Stimulated activated CD4-positive, alpha-beta T cell treated with anti-CD3 and anti-CD28 coated beads, TNF-alpha, amount 100 ng/mL, for 1 hour (primary cell): ENCODE results near the gene STAMBPL1.
"Not testable (repeated sequence)": the region's sequence is repeated elsewhere in the genome, so short reads cannot be mapped to it uniquely, and the experiment has no call there.

Source experiments
- DNase-seq, 3 donors: peaks; one replicate each; pipeline ENCODE4 v3.0.0-alpha.2; 2020; ENCODE audit warnings: low read depth in 3 of 3, low spot score in 1 of 3

STAMBPL1 gene

GRCh38 chr10:88879534-88880281 lies at the start of gene STAMBPL1:
STAMBPL1 (plus strand) TSS chr10:88880245; CDS start chr10:88901709, 21,464 bp downstream.
- peak; percentile 9 to 58 (median 44) for DNase-seq

GRCh38 chr10:88830643-88831268 lies 49.3 kb upstream of the STAMBPL1 start:
- DNase-seq = no peak

DNA sequence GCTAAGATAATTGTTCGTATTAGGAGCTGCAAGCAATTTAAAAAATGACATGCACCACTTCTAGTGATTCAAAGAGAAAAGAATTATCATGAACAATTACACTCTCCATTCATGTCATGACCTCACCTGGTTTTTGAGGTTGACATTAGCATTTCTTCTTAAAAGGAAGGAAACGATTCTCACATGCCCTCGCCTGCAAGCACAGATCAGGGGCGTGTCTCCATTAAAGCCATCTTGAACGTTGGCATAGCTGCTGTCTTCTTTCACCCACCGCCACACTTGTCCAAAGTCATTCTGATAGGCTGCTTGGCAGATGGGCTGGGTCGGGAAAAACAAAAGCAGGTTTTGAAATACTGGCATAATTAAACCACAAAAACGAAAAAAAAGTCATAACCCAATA lies 48.3 kb upstream of the STAMBPL1 start:
- no peak for DNase-seq

DNA sequence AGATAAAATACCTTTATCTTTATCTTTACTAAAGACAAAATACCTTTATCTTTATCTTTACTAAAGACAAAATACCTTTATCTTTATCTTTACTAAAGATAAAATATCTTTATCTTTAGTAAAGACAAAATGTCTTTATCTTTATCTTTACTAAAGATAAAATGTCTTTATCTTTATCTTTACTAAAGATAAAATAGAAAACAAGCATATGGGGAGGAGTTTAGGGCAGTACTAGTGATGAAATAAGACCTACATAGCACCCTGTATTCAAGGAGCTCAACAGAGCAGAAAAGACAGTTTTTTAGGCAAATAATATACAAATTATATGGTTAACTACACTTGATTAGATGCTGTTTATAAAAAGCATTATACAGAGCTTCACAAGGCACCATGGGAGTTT lies 47.7 kb upstream of the STAMBPL1 start:
- DNase-seq = no peak

- no peak for DNase-seq
Measured at GRCh38 chr10:88833156-88833555, 46.9 kb upstream of the STAMBPL1 start.

GRCh38 chr10:88833723-88834122 lies 46.3 kb upstream of the STAMBPL1 start:
- no peak for DNase-seq

GRCh38 chr10:88835096-88835909 lies 44.7 kb upstream of the STAMBPL1 start:
- DNase-seq = peak; percentile 63 to 78 (median 67)

DNA sequence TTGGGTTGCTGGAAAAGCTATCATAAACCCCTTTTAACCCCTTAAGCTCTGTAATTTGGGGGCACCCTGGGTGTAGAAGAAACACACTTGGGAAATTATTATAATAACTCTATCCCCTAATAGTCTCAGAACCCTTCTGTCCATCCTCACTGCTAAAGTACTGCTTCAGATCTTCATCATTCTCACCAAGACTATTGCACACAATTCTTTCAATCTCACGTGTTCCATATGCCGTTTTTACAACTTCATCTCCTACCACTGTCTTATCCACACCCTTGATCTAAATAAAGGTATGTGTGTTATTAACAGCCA lies 44.2 kb upstream of the STAMBPL1 start:
- DNase-seq = no peak

DNA sequence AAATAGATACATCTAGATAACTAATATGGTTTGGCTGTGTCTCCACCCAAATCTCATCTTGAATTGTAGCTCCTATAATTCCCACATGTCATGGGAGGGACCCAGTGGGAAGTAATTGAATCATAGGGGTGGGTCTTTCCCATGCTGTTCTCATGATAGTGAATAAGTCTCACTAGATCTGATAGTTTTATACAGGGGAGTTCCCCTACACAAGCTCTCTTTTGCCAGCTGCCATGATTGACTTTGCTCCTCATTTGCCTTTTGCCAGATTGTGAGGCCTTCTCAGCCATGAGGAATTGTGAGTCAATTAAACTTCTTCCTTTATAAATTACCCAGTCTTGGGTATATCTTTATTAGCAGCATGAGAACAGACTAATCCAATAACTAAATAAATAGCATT lies 42.4 kb upstream of the STAMBPL1 start:
- DNase-seq = not testable (repeated sequence)

- DNase-seq = no peak
Measured at GRCh38 chr10:88838766-88839350, 41.2 kb upstream of the STAMBPL1 start.

DNA sequence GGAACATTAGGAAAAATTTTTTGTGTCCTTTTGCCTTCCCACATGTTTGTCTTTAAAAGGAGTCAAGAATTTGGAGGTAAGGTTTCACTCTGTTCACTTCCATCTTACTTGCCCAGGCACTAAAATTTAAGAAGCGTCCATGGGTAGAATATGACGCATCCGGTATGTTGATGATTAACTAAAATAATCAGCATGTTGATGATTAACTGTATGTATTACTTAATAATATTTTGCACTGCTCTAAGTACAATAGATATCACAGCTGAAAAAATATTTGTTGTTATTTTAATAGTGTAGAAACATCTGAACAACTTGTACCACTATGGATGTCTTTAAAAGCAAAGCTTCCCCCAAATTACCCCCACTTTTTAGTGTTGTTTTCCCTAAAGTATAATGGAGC lies 39.9 kb upstream of the STAMBPL1 start:
- no peak for DNase-seq

DNA sequence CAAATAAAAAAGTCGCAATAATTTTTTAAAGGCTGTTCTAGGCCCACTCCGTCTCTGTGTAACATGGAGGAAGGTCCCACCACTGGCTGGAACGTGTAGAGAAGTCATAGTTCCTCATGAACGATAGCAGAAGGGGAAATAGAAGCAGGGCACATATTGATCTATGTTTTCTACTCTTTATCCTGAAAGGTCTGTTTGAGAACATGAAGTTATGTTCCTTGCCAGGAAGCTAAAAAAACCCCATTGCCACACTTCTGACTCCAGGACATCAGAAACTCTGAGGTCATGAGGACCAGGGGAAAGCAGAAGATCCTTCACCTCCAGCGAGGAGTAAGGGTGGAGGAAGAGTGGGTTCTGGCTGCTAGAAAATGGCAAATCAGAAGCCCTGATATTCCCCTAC lies 39.2 kb upstream of the STAMBPL1 start:
- DNase-seq = no peak

- DNase-seq = no peak
Measured at GRCh38 chr10:88841316-88842111, 38.5 kb upstream of the STAMBPL1 start.

GRCh38 chr10:88843171-88843570 lies 36.9 kb upstream of the STAMBPL1 start:
- no peak for DNase-seq

DNA sequence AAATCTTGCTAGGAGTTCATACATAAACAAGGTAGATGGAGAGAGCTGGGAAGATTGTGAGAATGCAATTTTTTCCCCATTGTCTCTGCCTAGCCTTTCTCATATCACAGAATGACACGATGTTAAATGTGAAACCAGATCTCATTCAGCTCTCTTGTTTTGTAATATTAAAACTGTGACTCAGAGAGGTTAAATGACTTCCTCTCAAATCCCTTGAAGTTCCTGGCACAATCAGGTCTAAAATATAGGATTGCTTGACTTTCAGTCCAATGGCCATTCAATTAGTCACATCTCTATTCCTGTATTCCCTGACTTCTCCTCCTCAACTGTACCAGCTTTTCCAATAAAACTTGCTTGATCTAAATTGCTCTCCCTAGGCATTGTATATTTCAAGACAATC lies 31.5 kb upstream of the STAMBPL1 start:
- no peak for DNase-seq

- DNase-seq = no peak
Measured at GRCh38 chr10:88849234-88849633, 30.8 kb upstream of the STAMBPL1 start.

DNA sequence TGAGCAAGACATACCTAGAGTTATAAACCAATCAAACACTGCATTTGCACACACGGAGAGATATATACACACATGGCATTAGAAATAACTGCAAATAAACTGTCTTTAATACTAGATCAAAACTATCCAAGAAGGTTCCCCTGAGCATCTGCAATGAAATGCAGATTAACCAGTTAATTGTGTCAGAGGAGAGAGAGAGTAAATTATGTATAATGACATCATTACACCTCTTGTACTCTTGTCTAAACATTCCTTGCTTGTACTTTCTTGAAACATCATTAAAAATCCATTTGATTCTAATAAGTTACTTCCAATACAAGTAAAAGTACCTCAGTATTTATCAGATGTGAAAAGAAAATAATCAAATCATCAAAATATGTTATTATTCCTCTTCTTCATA lies 29.3 kb upstream of the STAMBPL1 start:
- DNase-seq = no peak

- DNase-seq = no peak
Measured at GRCh38 chr10:88851706-88852105, 28.3 kb upstream of the STAMBPL1 start, which contains the start of gene ANKRD22. ANKRD22 (minus strand) TSS chr10:88851844; CDS start chr10:88851607, 237 bp downstream.

GRCh38 chr10:88852327-88852726 lies 27.7 kb upstream of the STAMBPL1 start:
- no peak for DNase-seq

DNA sequence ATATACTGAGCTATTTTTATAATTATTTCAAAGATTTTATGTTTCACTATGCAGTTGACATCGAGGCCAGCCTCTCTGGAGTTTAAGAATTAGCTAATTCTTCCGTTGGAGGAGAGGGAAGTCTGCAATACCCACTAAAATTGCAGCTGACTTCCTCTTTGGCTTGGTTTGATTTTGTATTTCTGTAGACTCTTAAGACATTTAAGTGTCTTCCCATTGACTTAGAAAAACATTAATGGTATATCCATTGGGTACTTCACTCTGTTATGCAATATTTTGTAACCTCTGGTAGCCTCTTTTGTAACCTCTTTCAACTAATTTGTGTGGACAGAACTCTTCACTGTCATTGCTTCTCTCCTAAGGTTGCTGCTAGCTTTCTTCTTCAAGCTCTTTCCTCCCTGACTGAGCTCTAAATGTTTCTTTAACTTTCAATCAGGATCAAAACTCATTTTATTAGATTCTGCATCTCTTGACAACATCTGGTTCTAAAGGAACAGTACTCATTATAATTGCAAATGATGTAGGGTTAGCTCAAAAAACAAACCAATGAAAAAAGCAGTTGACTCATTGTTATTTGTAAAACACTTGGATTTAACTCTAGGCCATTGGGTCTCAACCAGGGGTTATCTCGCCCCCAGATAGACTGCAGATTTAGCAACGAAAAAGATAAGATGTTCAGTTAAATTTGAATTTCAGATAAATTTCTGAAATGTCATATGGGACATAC lies 26.7 kb upstream of the STAMBPL1 start:
- no peak for DNase-seq
